Measurements from ENCODE around the gene HEG1. TPM values are rescaled to one million over a fixed set of nuclear protein-coding genes. Genes with fewer than 3 reads are reported as not detected.
A peak's percentile ranks its signal among the peaks of the same experiment; 100 is the strongest.

HEG1 gene
- polyA plus RNA-seq, 3 donors: 0.28 to 4.2 (median 0.69) TPM

- Histone ChIP-seq H3K36me3 (replicated peaks in 1 of 2; ENCODE audit: control insufficient read depth in 1 of 2, insufficient read depth in 2 of 2, low read length in 2 of 2) (peaks cover 0 to 19% of the 10 kb centered on the region in 2 donors), H3K27ac (ENCODE audit: low read depth in 1 of 2, low read length in 2 of 2) (no peak overlapping the region), H3K4me3 (replicated peaks in 1 of 3; ENCODE audit: low read depth in 2 of 3, low read length in 3 of 3) (no peak overlapping the region), H3K9ac (ENCODE audit: insufficient read depth, low read length, poor library complexity, severe bottlenecking) (no peak overlapping the region), H3K9me3 (replicated peaks in 1 of 2; ENCODE audit: control insufficient read depth in 1 of 2, insufficient read depth in 1 of 2, low read length in 2 of 2) (no peaks in the 10 kb centered on the region), H2AFZ (ENCODE audit: insufficient read depth, low read depth, low read length, poor library complexity, severe bottlenecking) (no peak overlapping the region), H3K79me2 (ENCODE audit: insufficient read depth, low read length) (no peaks in the 10 kb centered on the region), H3K27me3 (ENCODE audit: control insufficient read depth in 2 of 2, insufficient read depth in 2 of 2, low read length in 2 of 2) (no peaks in the 10 kb centered on the region), H4K20me1 (ENCODE audit: insufficient read depth, low read length) (no peaks in the 10 kb centered on the region), H3K4me2 (replicated peaks; ENCODE audit: extremely low read depth, low read length, poor library complexity, severe bottlenecking) (no peak overlapping the region), H3K4me1 (ENCODE audit: control insufficient read depth in 1 of 2, insufficient read depth in 2 of 2, low read length in 2 of 2) (peaks cover 8 to 9% of the 10 kb centered on the region in 2 donors)
- H3K27me3 Mint-ChIP-seq (ENCODE audit: low read depth in 3 of 3): peaks cover 0 to 5% (median 0%) of the 10 kb centered on the region in 3 donors
- peaks cover 18% of the 10 kb centered on the region for H3K4me1 Mint-ChIP-seq
- H3K9me3 Mint-ChIP-seq: peaks cover 0 to 1% (median 0%) of the 10 kb centered on the region in 7 donors
- intact Hi-C loops (cut with micrococcal nuclease): no loop called here
- no peak for DNase-seq
- H3K27ac Mint-ChIP-seq: no peak overlapping the region
- 97% methylated on average over 17 of the region's 18 CpGs for WGBS (ENCODE audit: insufficient coverage)
- H3K36me3 Mint-ChIP-seq: peaks cover 13 to 22% of the 10 kb centered on the region in 2 donors
- TF ChIP-seq CTCF (IDR thresholded peaks at IDR 0.05): no peak
- H3K4me3 Mint-ChIP-seq: no peak overlapping the region
These were observed 85.7 kb downstream of the HEG1 start for GRCh38 chr3:124969963-124970722.

GRCh38 chr3:124969190-124969589, 86.6 kb downstream of the HEG1 start:
- H3K9ac ChIP-seq (ENCODE audit: insufficient read depth, low read length, poor library complexity, severe bottlenecking): no peak overlapping the region
- H3K27me3 Mint-ChIP-seq (ENCODE audit: low read depth in 3 of 3): peaks cover 0 to 5% (median 0%) of the 10 kb centered on the region in 3 donors

More at GRCh38 chr3:124969190-124969589, 86.6 kb downstream of the HEG1 start:
- peaks cover 0 to 1% (median 0%) of the 10 kb centered on the region in 7 donors for H3K9me3 Mint-ChIP-seq
- peaks cover 18% of the 10 kb centered on the region for H3K4me1 Mint-ChIP-seq
- no peak overlapping the region for H3K4me3 ChIP-seq (replicated peaks in 1 of 3; ENCODE audit: low read depth in 2 of 3, low read length in 3 of 3)
- peaks cover 0 to 19% of the 10 kb centered on the region in 2 donors for H3K36me3 ChIP-seq (replicated peaks in 1 of 2; ENCODE audit: control insufficient read depth in 1 of 2, insufficient read depth in 2 of 2, low read length in 2 of 2)
- no peaks in the 10 kb centered on the region for H3K9me3 ChIP-seq (replicated peaks in 1 of 2; ENCODE audit: control insufficient read depth in 1 of 2, insufficient read depth in 1 of 2, low read length in 2 of 2)
- H3K4me1 ChIP-seq (ENCODE audit: control insufficient read depth in 1 of 2, insufficient read depth in 2 of 2, low read length in 2 of 2): peaks cover 8 to 9% of the 10 kb centered on the region in 2 donors
- peaks cover 13 to 22% of the 10 kb centered on the region in 2 donors for H3K36me3 Mint-ChIP-seq
- no peak overlapping the region for H2AFZ ChIP-seq (ENCODE audit: insufficient read depth, low read depth, low read length, poor library complexity, severe bottlenecking)
- H3K27ac Mint-ChIP-seq: peak overlapping the region in 1 of 7 donors; percentile 53
- H3K79me2 ChIP-seq (ENCODE audit: insufficient read depth, low read length): no peaks in the 10 kb centered on the region
- intact Hi-C loops (cut with micrococcal nuclease): no loop called here
- no peak overlapping the region for H3K4me2 ChIP-seq (replicated peaks; ENCODE audit: extremely low read depth, low read length, poor library complexity, severe bottlenecking)
- no peak for TF ChIP-seq CTCF (IDR thresholded peaks at IDR 0.05)
- no peak overlapping the region for H3K27ac ChIP-seq (ENCODE audit: low read depth in 1 of 2, low read length in 2 of 2)
- no peak overlapping the region for H3K4me3 Mint-ChIP-seq
- H3K27me3 ChIP-seq (ENCODE audit: control insufficient read depth in 2 of 2, insufficient read depth in 2 of 2, low read length in 2 of 2): no peaks in the 10 kb centered on the region
- WGBS (ENCODE audit: insufficient coverage): 86% methylated on average over 1 of the region's 8 CpGs
- H4K20me1 ChIP-seq (ENCODE audit: insufficient read depth, low read length): no peaks in the 10 kb centered on the region
- DNase-seq: no peak

All from CD14-positive monocyte (primary cell).